WI38 (cell line): ENCODE data around the gene RRBP1.

Experiments
- H3K4me3 ChIP-seq: 2 replicates; pipeline ENCODE4 v1.5.1; 2011; ENCODE audit warnings: low read depth, mild to moderate bottlenecking, control low read depth, low read length
- TF ChIP-seq, protein P1 (sequence below): IDR thresholded peaks from 2 replicates; pipeline ENCODE4 v1.5.1; 2012; ENCODE audit warnings: low read depth, mild to moderate bottlenecking, control low read depth, low read length

Gene RRBP1

DNA sequence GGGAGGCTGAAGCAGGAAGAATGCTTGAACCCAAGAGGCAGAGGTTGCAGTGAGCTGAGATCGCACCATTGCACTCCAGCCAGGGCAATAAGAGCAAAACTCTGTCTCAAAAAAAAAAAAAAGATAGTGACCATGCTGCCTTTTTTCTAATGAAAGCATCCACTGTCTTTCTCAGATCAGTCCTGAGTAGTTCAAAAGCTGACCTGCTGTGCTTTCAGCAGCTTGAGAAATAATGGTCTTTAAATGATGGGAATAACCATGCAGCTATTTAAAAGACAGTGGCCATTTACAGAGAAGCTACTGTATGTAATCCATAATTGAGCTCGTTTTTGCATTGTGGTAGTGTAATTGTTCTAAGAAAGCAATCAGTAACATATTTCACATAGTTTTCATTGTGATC is 76.0 kb downstream of the RRBP1 start:
- TF ChIP-seq, protein P1, sequence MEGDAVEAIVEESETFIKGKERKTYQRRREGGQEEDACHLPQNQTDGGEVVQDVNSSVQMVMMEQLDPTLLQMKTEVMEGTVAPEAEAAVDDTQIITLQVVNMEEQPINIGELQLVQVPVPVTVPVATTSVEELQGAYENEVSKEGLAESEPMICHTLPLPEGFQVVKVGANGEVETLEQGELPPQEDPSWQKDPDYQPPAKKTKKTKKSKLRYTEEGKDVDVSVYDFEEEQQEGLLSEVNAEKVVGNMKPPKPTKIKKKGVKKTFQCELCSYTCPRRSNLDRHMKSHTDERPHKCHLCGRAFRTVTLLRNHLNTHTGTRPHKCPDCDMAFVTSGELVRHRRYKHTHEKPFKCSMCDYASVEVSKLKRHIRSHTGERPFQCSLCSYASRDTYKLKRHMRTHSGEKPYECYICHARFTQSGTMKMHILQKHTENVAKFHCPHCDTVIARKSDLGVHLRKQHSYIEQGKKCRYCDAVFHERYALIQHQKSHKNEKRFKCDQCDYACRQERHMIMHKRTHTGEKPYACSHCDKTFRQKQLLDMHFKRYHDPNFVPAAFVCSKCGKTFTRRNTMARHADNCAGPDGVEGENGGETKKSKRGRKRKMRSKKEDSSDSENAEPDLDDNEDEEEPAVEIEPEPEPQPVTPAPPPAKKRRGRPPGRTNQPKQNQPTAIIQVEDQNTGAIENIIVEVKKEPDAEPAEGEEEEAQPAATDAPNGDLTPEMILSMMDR: no peak
- H3K4me3 ChIP-seq: no peak overlapping the region

GRCh38 chr20:17605131-17605660 is 76.8 kb downstream of the RRBP1 start:
- H3K4me3 ChIP-seq: no peak overlapping the region
- TF ChIP-seq, protein P1: no peak

- TF ChIP-seq, protein P1: no peak
- no peak overlapping the region for H3K4me3 ChIP-seq
These were observed 79.5 kb downstream of the RRBP1 start for GRCh38 chr20:17602493-17602892.

- TF ChIP-seq, protein P1: no peak
- no peak overlapping the region for H3K4me3 ChIP-seq
These were observed 80.1 kb downstream of the RRBP1 start for GRCh38 chr20:17601957-17602356.

- H3K4me3 ChIP-seq: no peak overlapping the region
- TF ChIP-seq, protein P1: no peak
These were observed 84.0 kb downstream of the RRBP1 start for GRCh38 chr20:17598013-17598550.

DNA sequence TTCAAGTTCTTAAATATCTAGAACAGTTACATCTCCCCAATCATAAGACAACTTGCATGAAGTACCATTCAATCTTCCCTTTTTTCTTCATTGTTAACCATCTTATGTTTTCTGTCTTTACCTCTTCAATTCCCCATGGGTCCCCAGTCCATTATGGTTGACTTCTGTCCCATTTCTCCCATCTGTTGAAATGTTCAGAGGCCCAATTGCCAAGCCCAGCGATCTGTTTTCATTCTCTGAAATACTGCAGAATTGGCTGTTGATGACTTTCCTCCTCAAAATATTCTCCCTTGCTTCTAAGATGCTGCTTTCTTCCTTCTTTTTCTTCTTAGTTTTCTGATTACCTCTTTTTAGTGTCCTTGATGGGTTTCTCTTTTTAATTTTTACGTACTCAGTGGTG is 86.2 kb downstream of the RRBP1 start:
- TF ChIP-seq, protein P1: no peak

GRCh38 chr20:17594443-17594842 is 87.6 kb downstream of the RRBP1 start:
- TF ChIP-seq, protein P1: no peak
- no peak overlapping the region for H3K4me3 ChIP-seq

More for the DNA sequence above, 86.2 kb downstream of the RRBP1 start:
- no peak overlapping the region for H3K4me3 ChIP-seq
